PC-9 (cell line): ENCODE measurements around the gene PRRC2B.

Experiments
- EZH2 ChIP-seq: fragments of 200-600 bp; sonication (generic); IDR thresholded peaks from 2 replicates; pipeline ENCODE4 v1.8.0; 2017; ENCODE audit warnings: antibody characterized with exemption, low read depth
- TF ChIP-seq, protein P1 (sequence below): fragments of 200-600 bp; sonication (generic); conservative IDR thresholded peaks from 2 replicates; pipeline ENCODE4 v1.6.1; 2017; ENCODE audit warnings: mixed run types, antibody characterized with exemption, mild to moderate bottlenecking, moderate library complexity

- TF ChIP-seq EZH2, result no peak
- TF ChIP-seq, protein P1, sequence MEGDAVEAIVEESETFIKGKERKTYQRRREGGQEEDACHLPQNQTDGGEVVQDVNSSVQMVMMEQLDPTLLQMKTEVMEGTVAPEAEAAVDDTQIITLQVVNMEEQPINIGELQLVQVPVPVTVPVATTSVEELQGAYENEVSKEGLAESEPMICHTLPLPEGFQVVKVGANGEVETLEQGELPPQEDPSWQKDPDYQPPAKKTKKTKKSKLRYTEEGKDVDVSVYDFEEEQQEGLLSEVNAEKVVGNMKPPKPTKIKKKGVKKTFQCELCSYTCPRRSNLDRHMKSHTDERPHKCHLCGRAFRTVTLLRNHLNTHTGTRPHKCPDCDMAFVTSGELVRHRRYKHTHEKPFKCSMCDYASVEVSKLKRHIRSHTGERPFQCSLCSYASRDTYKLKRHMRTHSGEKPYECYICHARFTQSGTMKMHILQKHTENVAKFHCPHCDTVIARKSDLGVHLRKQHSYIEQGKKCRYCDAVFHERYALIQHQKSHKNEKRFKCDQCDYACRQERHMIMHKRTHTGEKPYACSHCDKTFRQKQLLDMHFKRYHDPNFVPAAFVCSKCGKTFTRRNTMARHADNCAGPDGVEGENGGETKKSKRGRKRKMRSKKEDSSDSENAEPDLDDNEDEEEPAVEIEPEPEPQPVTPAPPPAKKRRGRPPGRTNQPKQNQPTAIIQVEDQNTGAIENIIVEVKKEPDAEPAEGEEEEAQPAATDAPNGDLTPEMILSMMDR, result no peak
Observed at GRCh38 chr9:131468031-131468430, 74.1 kb downstream of the PRRC2B start.
